Measurements from ENCODE around the gene UHRF2. TPM values are rescaled to one million over a fixed set of nuclear protein-coding genes. Genes with fewer than 3 reads are reported as not detected.

UHRF2 gene
- total RNA-seq, 1 donor from 2014 or later, result 45.2 TPM

GRCh38 chr9:6383551-6384225 lies 29.3 kb upstream of the UHRF2 start:
- H3K36me3 Mint-ChIP-seq (ENCODE audit: low read depth), result no peaks in the 10 kb centered on the region
- peaks cover 26% of the 10 kb centered on the region for H3K4me1 Mint-ChIP-seq (ENCODE audit: low read depth)
- peak overlapping the region; percentile 29 for H3K4me3 Mint-ChIP-seq (ENCODE audit: unreplicated experiment)
- H3K9me3 Mint-ChIP-seq (ENCODE audit: low read depth), result peaks cover 3% of the 10 kb centered on the region
- no peak for TF ChIP-seq CTCF (IDR thresholded peaks at IDR 0.05)
- DNase-seq (ENCODE audit: low spot score), result no peak
- peaks cover 12% of the 10 kb centered on the region for H3K27me3 Mint-ChIP-seq (ENCODE audit: low read depth)
- peak overlapping the region; percentile 98 for H3K27ac Mint-ChIP-seq (ENCODE audit: unreplicated experiment)

GRCh38 chr9:6384732-6385131 lies 28.3 kb upstream of the UHRF2 start:
- peaks cover 26% of the 10 kb centered on the region for H3K4me1 Mint-ChIP-seq (ENCODE audit: low read depth)
- peaks cover 3% of the 10 kb centered on the region for H3K27me3 Mint-ChIP-seq (ENCODE audit: low read depth)
- peaks cover 3% of the 10 kb centered on the region for H3K9me3 Mint-ChIP-seq (ENCODE audit: low read depth)
- no peak for DNase-seq (ENCODE audit: low spot score)
- no peak for TF ChIP-seq CTCF (IDR thresholded peaks at IDR 0.05)
- peak overlapping the region; percentile 19 for H3K27ac Mint-ChIP-seq (ENCODE audit: unreplicated experiment)
- no peaks in the 10 kb centered on the region for H3K36me3 Mint-ChIP-seq (ENCODE audit: low read depth)
- no peak overlapping the region for H3K4me3 Mint-ChIP-seq (ENCODE audit: unreplicated experiment)

DNA sequence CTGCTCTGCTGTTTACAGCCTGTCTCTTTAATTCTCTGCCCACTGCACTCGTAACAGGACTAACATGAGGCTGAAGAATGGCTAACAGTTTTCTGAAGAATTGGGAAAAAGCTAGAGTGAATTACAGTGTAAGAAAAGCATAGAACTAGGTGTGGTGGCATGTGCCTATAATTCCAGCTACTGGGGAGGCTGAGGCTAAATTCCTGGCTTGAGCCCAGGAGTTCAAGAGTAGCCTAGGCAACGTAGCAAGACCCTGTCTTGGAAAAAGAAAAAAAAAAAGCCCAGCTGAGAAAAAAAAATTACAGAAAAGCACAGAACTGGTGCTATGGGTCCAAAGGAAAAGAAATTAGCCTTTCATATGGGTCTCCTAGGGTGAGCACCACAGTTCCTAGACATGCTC lies 13.9 kb upstream of the UHRF2 start:
- Mint-ChIP-seq H3K27ac (ENCODE audit: unreplicated experiment) (no peak overlapping the region), H3K36me3 (ENCODE audit: low read depth) (no peaks in the 10 kb centered on the region), H3K9me3 (ENCODE audit: low read depth) (no peaks in the 10 kb centered on the region), H3K4me1 (ENCODE audit: low read depth) (no peaks in the 10 kb centered on the region), H3K4me3 (ENCODE audit: unreplicated experiment) (no peak overlapping the region), H3K27me3 (ENCODE audit: low read depth) (peaks cover 22% of the 10 kb centered on the region)
- TF ChIP-seq CTCF (IDR thresholded peaks at IDR 0.05), result no peak
- DNase-seq (ENCODE audit: low spot score), result no peak

DNA sequence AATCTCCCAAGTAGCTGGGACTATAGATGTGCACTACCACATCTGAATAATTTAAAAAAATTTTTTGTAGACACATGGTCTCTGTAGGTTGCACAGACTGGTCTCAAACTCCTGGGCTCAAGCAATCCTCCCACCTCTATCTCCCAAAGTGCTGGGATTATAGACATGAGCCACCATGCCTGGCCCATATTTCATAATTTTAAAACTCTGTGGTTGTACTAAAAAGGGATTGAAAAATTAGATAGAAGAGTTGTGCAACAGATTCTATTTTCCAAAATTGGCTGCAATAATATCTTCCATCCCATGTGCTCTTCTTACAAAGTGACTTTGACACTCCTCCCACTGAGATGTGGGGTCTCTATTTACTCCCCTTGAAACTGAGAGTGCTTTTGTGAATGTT lies 7.6 kb upstream of the UHRF2 start:
- no peaks in the 10 kb centered on the region for H3K9me3 Mint-ChIP-seq (ENCODE audit: low read depth)
- no peaks in the 10 kb centered on the region for H3K36me3 Mint-ChIP-seq (ENCODE audit: low read depth)
- H3K27ac Mint-ChIP-seq (ENCODE audit: unreplicated experiment), result no peak overlapping the region
- TF ChIP-seq CTCF (IDR thresholded peaks at IDR 0.05), result no peak
- H3K27me3 Mint-ChIP-seq (ENCODE audit: low read depth), result peaks cover 3% of the 10 kb centered on the region
- H3K4me1 Mint-ChIP-seq (ENCODE audit: low read depth), result no peaks in the 10 kb centered on the region
- no peak overlapping the region for H3K4me3 Mint-ChIP-seq (ENCODE audit: unreplicated experiment)
- no peak for DNase-seq (ENCODE audit: low spot score)

- Mint-ChIP-seq H3K36me3 (ENCODE audit: low read depth) (no peaks in the 10 kb centered on the region), H3K4me1 (ENCODE audit: low read depth) (no peaks in the 10 kb centered on the region), H3K4me3 (ENCODE audit: unreplicated experiment) (no peak overlapping the region), H3K27me3 (ENCODE audit: low read depth) (peaks cover 3% of the 10 kb centered on the region), H3K27ac (ENCODE audit: unreplicated experiment) (no peak overlapping the region), H3K9me3 (ENCODE audit: low read depth) (no peaks in the 10 kb centered on the region)
- DNase-seq (ENCODE audit: low spot score), result no peak
- TF ChIP-seq CTCF (IDR thresholded peaks at IDR 0.05), result no peak
Measured at GRCh38 chr9:6407778-6408177, 5.2 kb upstream of the UHRF2 start.
